Hematopoietic multipotent progenitor cell treated with erythropoietin and hydrocortisone succinate and interleukin-3 and kit ligand, for 6 days (in vitro differentiated cells): Measurements from ENCODE around the gene NDUFA8.
A peak's percentile ranks its signal among the peaks of the same experiment; 100 is the strongest.
"Not testable (repeated sequence)": the region's sequence is repeated elsewhere in the genome, so short reads cannot be mapped to it uniquely, and the experiment has no call there.

Source experiments
- DNase-seq: peaks from one replicate; pipeline ENCODE4 v3.0.0-alpha.2; 2015

NDUFA8 gene

GRCh38 chr9:122119166-122119521, 40.4 kb downstream of the NDUFA8 start:
- no peak for DNase-seq

GRCh38 chr9:122118343-122119165, 41.0 kb downstream of the NDUFA8 start:
- DNase-seq: no peak

- DNase-seq: not testable (repeated sequence)
These were observed 42.3 kb downstream of the NDUFA8 start for GRCh38 chr9:122117241-122117640.

- no peak for DNase-seq
These were observed 43.0 kb downstream of the NDUFA8 start for GRCh38 chr9:122116448-122117173.

GRCh38 chr9:122116040-122116439, 43.5 kb downstream of the NDUFA8 start:
- DNase-seq: no peak

GRCh38 chr9:122115176-122116035, 44.2 kb downstream of the NDUFA8 start:
- no peak for DNase-seq

- no peak for DNase-seq
These were observed 46.0 kb downstream of the NDUFA8 start for GRCh38 chr9:122113574-122113973.

- DNase-seq: no peak
These were observed 47.3 kb downstream of the NDUFA8 start for GRCh38 chr9:122112238-122112637.

- no peak for DNase-seq
These were observed 48.0 kb downstream of the NDUFA8 start for GRCh38 chr9:122111413-122112085.

- DNase-seq: no peak
These were observed 49.3 kb downstream of the NDUFA8 start for GRCh38 chr9:122110100-122110833.

- no peak for DNase-seq
These were observed 50.4 kb downstream of the NDUFA8 start for GRCh38 chr9:122109035-122109813.

GRCh38 chr9:122107291-122107805, 52.2 kb downstream of the NDUFA8 start:
- DNase-seq: no peak

GRCh38 chr9:122106576-122106975, 53.0 kb downstream of the NDUFA8 start:
- no peak for DNase-seq

- no peak for DNase-seq
These were observed 55.6 kb downstream of the NDUFA8 start for GRCh38 chr9:122103985-122104384.

- DNase-seq: no peak
These were observed 57.4 kb downstream of the NDUFA8 start for GRCh38 chr9:122102156-122102555.

GRCh38 chr9:122100756-122101155, 58.8 kb downstream of the NDUFA8 start:
- no peak for DNase-seq

- peak; percentile 93 for DNase-seq
These were observed 60.2 kb downstream of the NDUFA8 start for GRCh38 chr9:122099271-122099869.

GRCh38 chr9:122097679-122098315, 61.8 kb downstream of the NDUFA8 start:
- DNase-seq: no peak

GRCh38 chr9:122096620-122097415, 62.8 kb downstream of the NDUFA8 start:
- DNase-seq: no peak
